GM12891 (cell line): ENCODE results near the gene PDLIM1.
A peak's percentile ranks its signal among the peaks of the same experiment; 100 is the strongest.

Experiments
- DNase-seq: peaks from one replicate; pipeline ENCODE4 v3.0.0; 2011; ENCODE audit warnings: low spot score; ENCODE audit not compliant: insufficient read length
- FAIRE-seq: peaks from 2 replicates; lab custom pipeline; 2011; peaks lifted over from hg19 to GRCh38; lab: Jason Lieb, UNC
- PAX5 ChIP-seq: IDR thresholded peaks from 2 replicates; pipeline ENCODE4 v1.6.1; 2011; ENCODE audit warnings: low read length, moderate library complexity, mild to moderate bottlenecking; ENCODE audit not compliant: insufficient read depth, severe bottlenecking
- POLR2A ChIP-seq: IDR thresholded peaks from 2 replicates; pipeline ENCODE4 v1.6.1; 2011; ENCODE audit warnings: low read depth, low read length, control low read depth
- POLR2AphosphoS5 ChIP-seq: IDR thresholded peaks from 2 replicates; pipeline ENCODE4 v1.6.1; 2011; ENCODE audit warnings: low read depth, low read length, control low read depth
- POU2F2 ChIP-seq: IDR thresholded peaks from 2 replicates; pipeline ENCODE4 v1.6.1; 2011; ENCODE audit warnings: low read depth, mild to moderate bottlenecking, control low read depth, low read length, moderate library complexity
- SPI1 ChIP-seq: IDR thresholded peaks from 2 replicates; pipeline ENCODE4 v1.6.1; 2011; ENCODE audit warnings: low read depth, low read length, control low read depth
- TAF1 ChIP-seq: IDR thresholded peaks from 2 replicates; pipeline ENCODE4 v1.6.1; 2011; ENCODE audit warnings: low read depth, low read length, control low read depth

Gene PDLIM1

GRCh38 chr10:95281206-95281605 lies 9.6 kb downstream of the PDLIM1 start:
- FAIRE-seq (no peak), DNase-seq (no peak)
- TF ChIP-seq POU2F2 (no peak), POLR2A (no peak), POLR2AphosphoS5 (no peak), SPI1 (0 out of 2 replicates have a peak, but pooled peaks have one; percentile 16), PAX5 (no peak), TAF1 (no peak)

GRCh38 chr10:95280637-95281036 lies 10.2 kb downstream of the PDLIM1 start:
- FAIRE-seq (no peak), DNase-seq (no peak)
- TF ChIP-seq TAF1 (no peak), POLR2A (no peak), POLR2AphosphoS5 (no peak), SPI1 (no peak), PAX5 (no peak), POU2F2 (no peak)

- TF ChIP-seq POLR2A: no peak
- no peak for DNase-seq
- FAIRE-seq: no peak
Observed at GRCh38 chr10:95279042-95279820, 11.6 kb downstream of the PDLIM1 start.

- FAIRE-seq: no peak
- no peak for TF ChIP-seq PAX5
- no peak for TF ChIP-seq TAF1
- no peak for TF ChIP-seq SPI1
- TF ChIP-seq POLR2A: no peak
- TF ChIP-seq POU2F2: no peak
- no peak for DNase-seq
Observed at GRCh38 chr10:95278061-95278988, 12.5 kb downstream of the PDLIM1 start.

GRCh38 chr10:95277614-95278013 lies 13.2 kb downstream of the PDLIM1 start:
- TF ChIP-seq POU2F2 (no peak), SPI1 (no peak), POLR2A (no peak), PAX5 (no peak), TAF1 (no peak), POLR2AphosphoS5 (no peak)
- no peak for FAIRE-seq

GRCh38 chr10:95277201-95277570 lies 13.6 kb downstream of the PDLIM1 start:
- FAIRE-seq (no peak), DNase-seq (no peak)
- TF ChIP-seq PAX5: no peak
- no peak for TF ChIP-seq POLR2AphosphoS5
- TF ChIP-seq TAF1: no peak
- TF ChIP-seq POU2F2: no peak
- TF ChIP-seq POLR2A: no peak
- no peak for TF ChIP-seq SPI1

More at GRCh38 chr10:95277614-95278013, 13.2 kb downstream of the PDLIM1 start:
- DNase-seq: no peak

GRCh38 chr10:95276367-95277200 lies 14.2 kb downstream of the PDLIM1 start:
- FAIRE-seq: peak; percentile 23

GRCh38 chr10:95275726-95276366 lies 15.0 kb downstream of the PDLIM1 start:
- DNase-seq (no peak), FAIRE-seq (no peak)
- no peak for TF ChIP-seq POLR2A
- no peak for TF ChIP-seq TAF1
- no peak for TF ChIP-seq SPI1
- no peak for TF ChIP-seq POU2F2
- TF ChIP-seq POLR2AphosphoS5: no peak
- no peak for TF ChIP-seq PAX5

More at GRCh38 chr10:95276367-95277200, 14.2 kb downstream of the PDLIM1 start:
- TF ChIP-seq POLR2A (no peak), SPI1 (peak; percentile 40; the same call in 1 of the 2 replicates), POLR2AphosphoS5 (no peak)
- DNase-seq: no peak
